SU-DHL-6 (cell line): Measurements from ENCODE around the gene SP2.

Source experiments
- H2AFZ ChIP-seq: fragments of 200-600 bp; sonication (generic); 2 replicates; pipeline ENCODE4 v1.6.1; 2014; ENCODE audit warnings: low read depth, mild to moderate bottlenecking, moderate library complexity, mixed read lengths, antibody characterized with exemption, low read length; ENCODE audit not compliant: severe bottlenecking
- H3F3A ChIP-seq: fragments of 200-600 bp; shearing (Covaris generic); 2 replicates; pipeline ENCODE4 v1.6.0; 2016; ENCODE audit warnings: antibody characterized with exemption, mild to moderate bottlenecking; ENCODE audit not compliant: insufficient read depth
- H3K27ac ChIP-seq: fragments of 200-600 bp; sonication (generic); 2 replicates; pipeline ENCODE4 v1.5.1; 2016; ENCODE audit warnings: low read depth, mild to moderate bottlenecking, low read length, moderate library complexity, mixed read lengths
- H3K27me3 ChIP-seq: fragments of 200-600 bp; sonication (generic), shearing (Covaris generic); 2 replicates; pipeline ENCODE4 v1.6.0; 2014; ENCODE audit warnings: mild to moderate bottlenecking, low read length
- H3K36me3 ChIP-seq: fragments of 200-600 bp; sonication (generic); 2 replicates; pipeline ENCODE4 v1.6.1; 2014; ENCODE audit warnings: mild to moderate bottlenecking, low read length, mixed read lengths
- H3K4me2 ChIP-seq: fragments of 300-600, 200-600 bp; shearing (Covaris generic), sonication (generic); 2 replicates; pipeline ENCODE4 v1.6.0; 2014; ENCODE audit warnings: low read length, low read depth, mild to moderate bottlenecking; ENCODE audit not compliant: poor library complexity, severe bottlenecking
- H3K4me3 ChIP-seq: fragments of 200-600 bp; sonication (generic); 2 replicates; pipeline ENCODE4 v1.5.1; 2014; ENCODE audit warnings: antibody characterized with exemption, low read length, mild to moderate bottlenecking, mixed read lengths; ENCODE audit not compliant: insufficient read depth, poor library complexity, severe bottlenecking
- H3K79me2 ChIP-seq: fragments of 200-600 bp; sonication (generic); 2 replicates; pipeline ENCODE4 v1.6.1; 2014; ENCODE audit warnings: mild to moderate bottlenecking, low read length, moderate library complexity; ENCODE audit not compliant: insufficient read depth
- H3K9ac ChIP-seq: fragments of 200-600 bp; sonication (generic); 2 replicates; pipeline ENCODE4 v1.7.0; 2014; ENCODE audit warnings: mild to moderate bottlenecking, low read length
- H3K9me2 ChIP-seq: fragments of 200-600 bp; sonication (generic); replicated peaks from 2 replicates; pipeline ENCODE4 v1.6.1; 2014; ENCODE audit warnings: low read length; ENCODE audit not compliant: insufficient read depth
- H3K9me3 ChIP-seq: fragments of 200-600 bp; sonication (generic); 2 replicates; pipeline ENCODE4 v1.6.1; 2014; ENCODE audit warnings: low read length, mixed read lengths; ENCODE audit not compliant: insufficient read depth
- H4K20me1 ChIP-seq: fragments of 200-600 bp; sonication (generic); 2 replicates; pipeline ENCODE4 v1.6.1; 2014; ENCODE audit warnings: low read depth, mild to moderate bottlenecking, antibody characterized with exemption, low read length, moderate library complexity, mixed read lengths
- EZH2phosphoT487 ChIP-seq: fragments of 200-600 bp; sonication (generic), shearing (Covaris generic); conservative IDR thresholded peaks from 2 replicates; pipeline ENCODE4 v1.6.1; 2018; ENCODE audit warnings: mild to moderate bottlenecking, antibody characterized with exemption, low read length, moderate library complexity, mixed read lengths
- TF ChIP-seq, protein P1 (sequence below): fragments of 200-600 bp; sonication (generic); IDR thresholded peaks from one replicate; pipeline ENCODE4 v1.5.1; 2017; ENCODE audit warnings: antibody characterized with exemption, mild to moderate bottlenecking, low read length, moderate library complexity; ENCODE audit not compliant: insufficient read depth, poor library complexity, severe bottlenecking

The SP2 gene

DNA sequence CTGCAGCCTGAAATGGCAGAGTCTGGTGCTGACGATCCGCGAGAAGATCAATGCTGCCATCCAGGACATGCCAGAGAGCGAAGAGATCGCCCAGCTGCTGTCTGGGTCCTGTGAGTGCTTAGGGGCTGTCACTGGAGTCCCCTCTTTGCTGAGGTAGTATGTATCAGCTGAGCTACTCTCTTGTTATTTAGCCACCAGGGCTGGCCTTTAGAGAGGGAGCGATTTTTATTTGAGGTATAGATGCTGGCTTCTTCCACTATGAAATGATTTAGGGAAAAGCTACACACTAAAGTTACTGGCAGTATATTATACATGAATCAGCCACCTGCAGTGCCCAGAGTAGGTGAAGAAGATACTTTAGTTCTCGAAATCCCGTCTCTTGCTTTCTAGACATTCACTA lies 77.5 kb downstream of the SP2 start:
- Histone ChIP-seq H3F3A (0 out of 2 replicates have a peak, but pooled peaks cover 3% of the 10 kb centered on the region), H3K9me3 (no peaks in the 10 kb centered on the region), H3K79me2 (peaks cover 19% of the 10 kb centered on the region), H2AFZ (no peak overlapping the region), H3K36me3 (no peaks in the 10 kb centered on the region), H3K9me2 (no peaks in the 10 kb centered on the region), H3K4me3 (no peak overlapping the region), H3K4me2 (no peak overlapping the region), H3K27me3 (no peaks in the 10 kb centered on the region), H4K20me1 (no peaks in the 10 kb centered on the region), H3K27ac (no peak overlapping the region), H3K9ac (no peak overlapping the region)
- TF ChIP-seq, protein P1, sequence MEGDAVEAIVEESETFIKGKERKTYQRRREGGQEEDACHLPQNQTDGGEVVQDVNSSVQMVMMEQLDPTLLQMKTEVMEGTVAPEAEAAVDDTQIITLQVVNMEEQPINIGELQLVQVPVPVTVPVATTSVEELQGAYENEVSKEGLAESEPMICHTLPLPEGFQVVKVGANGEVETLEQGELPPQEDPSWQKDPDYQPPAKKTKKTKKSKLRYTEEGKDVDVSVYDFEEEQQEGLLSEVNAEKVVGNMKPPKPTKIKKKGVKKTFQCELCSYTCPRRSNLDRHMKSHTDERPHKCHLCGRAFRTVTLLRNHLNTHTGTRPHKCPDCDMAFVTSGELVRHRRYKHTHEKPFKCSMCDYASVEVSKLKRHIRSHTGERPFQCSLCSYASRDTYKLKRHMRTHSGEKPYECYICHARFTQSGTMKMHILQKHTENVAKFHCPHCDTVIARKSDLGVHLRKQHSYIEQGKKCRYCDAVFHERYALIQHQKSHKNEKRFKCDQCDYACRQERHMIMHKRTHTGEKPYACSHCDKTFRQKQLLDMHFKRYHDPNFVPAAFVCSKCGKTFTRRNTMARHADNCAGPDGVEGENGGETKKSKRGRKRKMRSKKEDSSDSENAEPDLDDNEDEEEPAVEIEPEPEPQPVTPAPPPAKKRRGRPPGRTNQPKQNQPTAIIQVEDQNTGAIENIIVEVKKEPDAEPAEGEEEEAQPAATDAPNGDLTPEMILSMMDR = no peak
- TF ChIP-seq EZH2phosphoT487 = no peak

DNA sequence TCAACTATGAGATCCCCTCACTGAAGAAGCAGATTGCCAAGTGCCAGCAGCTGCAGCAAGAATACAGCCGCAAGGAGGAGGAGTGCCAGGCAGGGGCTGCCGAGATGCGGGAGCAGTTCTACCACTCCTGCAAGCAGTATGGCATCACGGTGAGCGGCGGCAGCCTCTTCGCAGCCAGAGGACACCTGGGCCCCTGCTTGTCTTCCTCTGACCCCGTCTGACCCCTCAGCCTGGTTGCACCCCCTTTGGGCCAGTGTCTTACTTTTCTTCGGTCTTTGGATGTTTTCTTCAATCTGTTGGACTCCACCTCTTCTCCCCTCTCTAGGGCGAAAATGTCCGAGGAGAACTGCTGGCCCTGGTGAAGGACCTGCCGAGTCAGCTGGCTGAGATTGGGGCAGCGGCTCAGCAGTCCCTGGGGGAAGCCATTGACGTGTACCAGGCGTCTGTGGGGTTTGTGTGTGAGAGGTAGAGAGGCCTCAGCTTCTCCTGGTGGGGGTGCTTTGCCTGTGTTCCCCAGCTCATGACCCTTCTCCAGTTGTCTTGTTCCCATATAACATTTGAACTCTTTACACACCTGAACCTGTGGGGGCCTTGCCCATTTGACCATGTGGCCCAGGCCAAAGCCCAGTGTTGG lies 79.3 kb downstream of the SP2 start:
- H3K27ac ChIP-seq = no peak overlapping the region
- H2AFZ ChIP-seq = no peak overlapping the region
- H3K9me3 ChIP-seq = no peaks in the 10 kb centered on the region
- H3K4me3 ChIP-seq = no peak overlapping the region
- no peak overlapping the region for H3K9ac ChIP-seq
- no peaks in the 10 kb centered on the region for H4K20me1 ChIP-seq
- 0 out of 2 replicates have a peak, but pooled peaks cover 3% of the 10 kb centered on the region for H3F3A ChIP-seq
- H3K27me3 ChIP-seq = no peaks in the 10 kb centered on the region
- H3K36me3 ChIP-seq = peaks cover 7% of the 10 kb centered on the region; the same call in 1 of the 2 replicates
- H3K79me2 ChIP-seq = peaks cover 19% of the 10 kb centered on the region
- no peak for TF ChIP-seq EZH2phosphoT487
- TF ChIP-seq, protein P1 = no peak
- H3K4me2 ChIP-seq = no peak overlapping the region
- H3K9me2 ChIP-seq = no peaks in the 10 kb centered on the region

DNA sequence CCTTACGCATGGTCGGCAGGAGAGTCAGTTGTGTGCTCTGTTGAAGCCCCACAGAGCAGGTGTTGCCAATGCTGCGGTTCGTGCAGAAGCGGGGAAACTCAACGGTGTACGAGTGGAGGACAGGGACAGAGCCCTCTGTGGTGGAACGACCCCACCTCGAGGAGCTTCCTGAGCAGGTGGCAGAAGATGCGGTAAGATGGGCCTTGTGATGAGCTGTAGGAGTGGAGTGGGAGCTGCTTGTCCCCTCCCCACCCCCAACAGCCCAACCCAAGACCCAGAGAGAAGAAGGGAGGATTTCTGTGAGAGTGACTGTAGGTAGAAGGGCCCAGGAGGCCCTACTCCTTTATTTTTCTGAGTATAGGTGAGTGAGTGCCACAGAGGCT lies 79.8 kb downstream of the SP2 start:
- Histone ChIP-seq H3F3A (0 out of 2 replicates have a peak, but pooled peaks cover 3% of the 10 kb centered on the region), H3K79me2 (peaks cover 19% of the 10 kb centered on the region), H3K4me3 (no peak overlapping the region), H3K9me2 (no peaks in the 10 kb centered on the region), H3K27ac (no peak overlapping the region), H3K4me2 (no peak overlapping the region), H4K20me1 (no peaks in the 10 kb centered on the region), H3K9ac (no peak overlapping the region), H2AFZ (no peak overlapping the region), H3K36me3 (peaks cover 7% of the 10 kb centered on the region; the same call in 1 of the 2 replicates), H3K9me3 (no peaks in the 10 kb centered on the region), H3K27me3 (no peaks in the 10 kb centered on the region)
- TF ChIP-seq, protein P1 = no peak
- TF ChIP-seq EZH2phosphoT487 = no peak
